Activated CD8-positive, alpha-beta memory T cell treated with anti-CD3 and anti-CD28 coated beads, Interleukin-2, amount 50 U/mL, for 1 hour (primary cell): ENCODE data around the gene OSBPL1A.

Experiments
- DNase-seq: peaks from one replicate; pipeline ENCODE4 v3.0.0-alpha.2; 2020; ENCODE audit errors: extremely low read depth

Gene OSBPL1A

GRCh38 chr18:24267878-24268277 is 129.7 kb downstream of the OSBPL1A start:
- DNase-seq = no peak

GRCh38 chr18:24266131-24266530 is 131.5 kb downstream of the OSBPL1A start:
- no peak for DNase-seq

- DNase-seq = no peak
Measured at GRCh38 chr18:24265502-24266064, 132.0 kb downstream of the OSBPL1A start.

- DNase-seq = no peak
Measured at GRCh38 chr18:24263050-24263449, 134.6 kb downstream of the OSBPL1A start.

GRCh38 chr18:24262087-24262486 is 135.5 kb downstream of the OSBPL1A start:
- no peak for DNase-seq

GRCh38 chr18:24259869-24260641 is 137.6 kb downstream of the OSBPL1A start:
- DNase-seq = no peak

GRCh38 chr18:24254071-24254470 is 143.6 kb downstream of the OSBPL1A start:
- DNase-seq = no peak

GRCh38 chr18:24249716-24250115 is 147.9 kb downstream of the OSBPL1A start:
- DNase-seq = no peak

- DNase-seq = no peak
Measured at GRCh38 chr18:24248359-24248758, 149.3 kb downstream of the OSBPL1A start.

- DNase-seq = no peak
Measured at GRCh38 chr18:24246143-24246542, 151.5 kb downstream of the OSBPL1A start.

GRCh38 chr18:24244698-24245097 is 152.9 kb downstream of the OSBPL1A start:
- DNase-seq = no peak

- no peak for DNase-seq
Measured at GRCh38 chr18:24243677-24244076, 153.9 kb downstream of the OSBPL1A start.

- no peak for DNase-seq
Measured at GRCh38 chr18:24239341-24239740, 158.3 kb downstream of the OSBPL1A start.

- DNase-seq = no peak
Measured at GRCh38 chr18:24238387-24238786, 159.2 kb downstream of the OSBPL1A start.

- DNase-seq = no peak
Measured at GRCh38 chr18:24234850-24235418, 162.7 kb downstream of the OSBPL1A start.

GRCh38 chr18:24234330-24234729 is 163.3 kb downstream of the OSBPL1A start:
- DNase-seq = no peak

GRCh38 chr18:24232800-24233199 is 164.8 kb downstream of the OSBPL1A start:
- no peak for DNase-seq

GRCh38 chr18:24231773-24232735 is 165.6 kb downstream of the OSBPL1A start:
- no peak for DNase-seq

- no peak for DNase-seq
Measured at GRCh38 chr18:24230766-24231165, 166.9 kb downstream of the OSBPL1A start.

GRCh38 chr18:24228667-24229041 is 169.0 kb downstream of the OSBPL1A start:
- DNase-seq = no peak

GRCh38 chr18:24227977-24228666 is 169.5 kb downstream of the OSBPL1A start:
- no peak for DNase-seq

GRCh38 chr18:24220318-24220688 is 177.3 kb downstream of the OSBPL1A start:
- no peak for DNase-seq
